SK-N-SH treated with all-trans-retinoic acid at 6 μM for 48 hours (cell line): ENCODE results near the gene GPR42.

ENCODE experiments used
- POU6F1 ChIP-seq: fragments of 250-450 bp; sonication (Bioruptor Pico); IDR thresholded peaks from 2 replicates; pipeline ENCODE4 v1.8.0; 2021; ENCODE audit warnings: low read depth, mild to moderate bottlenecking, moderate library complexity, borderline replicate concordance
- PPARA ChIP-seq: fragments of 250-450 bp; sonication (Bioruptor Pico); IDR thresholded peaks from 2 replicates; pipeline ENCODE4 v1.5.0; 2020; ENCODE audit warnings: mild to moderate bottlenecking, borderline replicate concordance
- TOX ChIP-seq: fragments of 250-450 bp; sonication (Bioruptor Pico); IDR thresholded peaks from 2 replicates; pipeline ENCODE4 v1.8.0; 2021; ENCODE audit warnings: mild to moderate bottlenecking, moderate library complexity, borderline replicate concordance
- ZFP3 ChIP-seq: fragments of 250-450 bp; sonication (Bioruptor Pico); IDR thresholded peaks from 2 replicates; pipeline ENCODE4 v1.5.0; 2020; ENCODE audit warnings: mild to moderate bottlenecking, moderate library complexity
- ZNF70 ChIP-seq: fragments of 450-650 bp; formaldehyde crosslinking; IDR thresholded peaks from 2 replicates; pipeline ENCODE4 v1.5.0; 2020; ENCODE audit warnings: mild to moderate bottlenecking, moderate library complexity
- TF ChIP-seq, protein P1 (sequence below): fragments of 250-450 bp; sonication (Bioruptor Pico); IDR thresholded peaks from 2 replicates; pipeline ENCODE4 v1.5.1; 2020; ENCODE audit warnings: low read depth, mild to moderate bottlenecking, moderate library complexity
- TF ChIP-seq, protein P2 (sequence below): fragments of 250-450 bp; sonication (Bioruptor Pico); IDR thresholded peaks from 2 replicates; pipeline ENCODE4 v1.8.0; 2020; ENCODE audit warnings: mild to moderate bottlenecking, moderate library complexity, borderline replicate concordance

DNA sequence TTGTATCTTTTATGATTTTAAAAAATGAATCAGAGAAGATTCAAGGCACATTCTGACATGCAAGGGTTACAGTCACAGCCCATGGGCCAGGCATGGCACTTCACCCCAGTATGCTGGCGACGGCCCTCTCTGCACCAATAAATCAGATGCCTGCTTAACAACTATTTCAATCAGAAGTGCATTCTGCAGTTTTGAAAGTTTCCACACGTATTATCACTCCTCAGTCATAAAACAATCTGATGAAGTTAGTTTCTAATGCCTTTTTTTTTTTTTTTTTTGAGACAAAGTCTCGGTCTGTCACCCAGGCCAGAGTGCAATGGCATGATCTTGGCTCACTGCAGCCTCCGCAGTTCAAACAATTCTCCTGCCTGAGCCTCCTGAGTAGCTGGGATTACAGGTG is 48.9 kb downstream of the GPR42 start:
- TF ChIP-seq POU6F1 (no peak), ZFP3 (CRISPR knock-in tag) (no peak), PPARA (CRISPR knock-in tag) (no peak), TOX (CRISPR knock-in tag) (no peak), ZNF70 (no peak)
- TF ChIP-seq, protein P1, sequence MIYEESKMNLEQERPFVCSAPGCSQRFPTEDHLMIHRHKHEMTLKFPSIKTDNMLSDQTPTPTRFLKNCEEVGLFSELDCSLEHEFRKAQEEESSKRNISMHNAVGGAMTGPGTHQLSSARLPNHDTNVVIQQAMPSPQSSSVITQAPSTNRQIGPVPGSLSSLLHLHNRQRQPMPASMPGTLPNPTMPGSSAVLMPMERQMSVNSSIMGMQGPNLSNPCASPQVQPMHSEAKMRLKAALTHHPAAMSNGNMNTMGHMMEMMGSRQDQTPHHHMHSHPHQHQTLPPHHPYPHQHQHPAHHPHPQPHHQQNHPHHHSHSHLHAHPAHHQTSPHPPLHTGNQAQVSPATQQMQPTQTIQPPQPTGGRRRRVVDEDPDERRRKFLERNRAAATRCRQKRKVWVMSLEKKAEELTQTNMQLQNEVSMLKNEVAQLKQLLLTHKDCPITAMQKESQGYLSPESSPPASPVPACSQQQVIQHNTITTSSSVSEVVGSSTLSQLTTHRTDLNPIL (CRISPR knock-in tag) = no peak
- TF ChIP-seq, protein P2, sequence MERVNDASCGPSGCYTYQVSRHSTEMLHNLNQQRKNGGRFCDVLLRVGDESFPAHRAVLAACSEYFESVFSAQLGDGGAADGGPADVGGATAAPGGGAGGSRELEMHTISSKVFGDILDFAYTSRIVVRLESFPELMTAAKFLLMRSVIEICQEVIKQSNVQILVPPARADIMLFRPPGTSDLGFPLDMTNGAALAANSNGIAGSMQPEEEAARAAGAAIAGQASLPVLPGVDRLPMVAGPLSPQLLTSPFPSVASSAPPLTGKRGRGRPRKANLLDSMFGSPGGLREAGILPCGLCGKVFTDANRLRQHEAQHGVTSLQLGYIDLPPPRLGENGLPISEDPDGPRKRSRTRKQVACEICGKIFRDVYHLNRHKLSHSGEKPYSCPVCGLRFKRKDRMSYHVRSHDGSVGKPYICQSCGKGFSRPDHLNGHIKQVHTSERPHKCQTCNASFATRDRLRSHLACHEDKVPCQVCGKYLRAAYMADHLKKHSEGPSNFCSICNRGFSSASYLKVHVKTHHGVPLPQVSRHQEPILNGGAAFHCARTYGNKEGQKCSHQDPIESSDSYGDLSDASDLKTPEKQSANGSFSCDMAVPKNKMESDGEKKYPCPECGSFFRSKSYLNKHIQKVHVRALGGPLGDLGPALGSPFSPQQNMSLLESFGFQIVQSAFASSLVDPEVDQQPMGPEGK = no peak
